GM23248 (cell line): ENCODE results near the gene MYH6.

Experiments used
- EZH2 ChIP-seq: fragments of 200-600 bp; sonication (generic); IDR thresholded peaks from 2 replicates; pipeline ENCODE4 v1.6.1; 2018; ENCODE audit warnings: antibody characterized with exemption, mild to moderate bottlenecking; ENCODE audit not compliant: insufficient read depth, poor library complexity, severe bottlenecking
- EZH2phosphoT487 ChIP-seq: fragments of 200-600 bp; sonication (generic); IDR thresholded peaks from 2 replicates; pipeline ENCODE4 v1.6.1; 2018; ENCODE audit warnings: antibody characterized with exemption, moderate library complexity, mild to moderate bottlenecking, low read depth; ENCODE audit not compliant: insufficient read depth

GRCh38 chr14:23396126-23396525, 11.9 kb downstream of the MYH6 start:
- TF ChIP-seq EZH2 (no peak), EZH2phosphoT487 (no peak)
